Smooth muscle cell (in vitro differentiated cells): ENCODE measurements around the gene MORF4L1. TPM values are rescaled to one million over a fixed set of nuclear protein-coding genes. Genes with fewer than 3 reads are reported as not detected.

Source experiments
- DNase-seq: peaks from one replicate; lab custom pipeline; 2025; ENCODE audit not compliant: unreplicated experiment; lab: John Stamatoyannopoulos, UW
- H2AFZ ChIP-seq: fragments of 200-600 bp; sonication (generic); 2 replicates; pipeline ENCODE4 v1.6.0; 2016; ENCODE audit warnings: antibody characterized with exemption, low read depth, mild to moderate bottlenecking
- H3F3A ChIP-seq: fragments of 200-600 bp; sonication (generic); 2 replicates; pipeline ENCODE4 v1.6.0; 2017; ENCODE audit warnings: antibody characterized with exemption, low read depth
- H3K27ac ChIP-seq: fragments of 200-600 bp; sonication (generic); 2 replicates; pipeline ENCODE4 v1.5.1; 2016; ENCODE audit warnings: low read depth, mild to moderate bottlenecking
- H3K27me3 ChIP-seq: fragments of 200-600 bp; sonication (generic); 2 replicates; pipeline ENCODE4 v1.6.1; 2016; ENCODE audit warnings: low read depth, mild to moderate bottlenecking
- H3K36me3 ChIP-seq: fragments of 200-600 bp; sonication (generic); 2 replicates; pipeline ENCODE4 v1.5.1; 2016; ENCODE audit warnings: low read depth
- H3K4me1 ChIP-seq: fragments of 200-600 bp; sonication (generic); 2 replicates; pipeline ENCODE4 v1.5.1; 2016; ENCODE audit warnings: low read depth
- H3K4me2 ChIP-seq: fragments of 200-600 bp; sonication (generic); 2 replicates; pipeline ENCODE4 v1.6.0; 2016; ENCODE audit warnings: mild to moderate bottlenecking
- H3K4me3 ChIP-seq: fragments of 200-600 bp; sonication (generic); 2 replicates; pipeline ENCODE4 v1.5.1; 2016; ENCODE audit warnings: mild to moderate bottlenecking
- H3K79me2 ChIP-seq: fragments of 200-600 bp; sonication (generic); 2 replicates; pipeline ENCODE4 v1.6.0; 2016; ENCODE audit warnings: low read depth, mild to moderate bottlenecking
- H3K9ac ChIP-seq: fragments of 200-600 bp; sonication (generic); 2 replicates; pipeline ENCODE4 v1.6.0; 2016; ENCODE audit warnings: low read depth
- H3K9me3 ChIP-seq: fragments of 200-600 bp; sonication (generic); replicated peaks from 2 replicates; pipeline ENCODE4 v1.5.1; 2016; ENCODE audit warnings: low read depth
- H4K20me1 ChIP-seq: fragments of 200-600 bp; sonication (generic); 2 replicates; pipeline ENCODE4 v1.6.0; 2016; ENCODE audit warnings: low read depth
- WGBS: methylation state at CpG from one replicate; pipeline ENCODE4 v1.1.7; 2016; ENCODE audit warnings: low lambda C conversion rate; 5-methylcytosine and 5-hydroxymethylcytosine counted together
- polyA plus RNA-seq: library from polyadenylated mRNA; unstranded; fragments of >200 nt; fragmentation: Nextera tagmentation; extraction: Ambion mirVana; gene quantifications from 2 replicates; pipeline ENCODE4 v1.2.1, GENCODE V29; 2016
- total RNA-seq: library from RNA; depleted of rRNA; stranded (reverse); fragments of >200 nt; gene quantifications from 2 replicates; pipeline ENCODE4 v1.2.3, GENCODE V29; 2014
- TF ChIP-seq, protein P1 (sequence below): fragments of 200-600 bp; sonication (generic); IDR thresholded peaks from 2 replicates; pipeline ENCODE4 v1.5.1; 2017; ENCODE audit warnings: borderline replicate concordance, mild to moderate bottlenecking, antibody characterized with exemption; ENCODE audit not compliant: insufficient read depth, poor library complexity, severe bottlenecking

The MORF4L1 gene
- total and polyA plus RNA-seq, 2 experiments from 2014 or later = 399 to 457 TPM

DNA sequence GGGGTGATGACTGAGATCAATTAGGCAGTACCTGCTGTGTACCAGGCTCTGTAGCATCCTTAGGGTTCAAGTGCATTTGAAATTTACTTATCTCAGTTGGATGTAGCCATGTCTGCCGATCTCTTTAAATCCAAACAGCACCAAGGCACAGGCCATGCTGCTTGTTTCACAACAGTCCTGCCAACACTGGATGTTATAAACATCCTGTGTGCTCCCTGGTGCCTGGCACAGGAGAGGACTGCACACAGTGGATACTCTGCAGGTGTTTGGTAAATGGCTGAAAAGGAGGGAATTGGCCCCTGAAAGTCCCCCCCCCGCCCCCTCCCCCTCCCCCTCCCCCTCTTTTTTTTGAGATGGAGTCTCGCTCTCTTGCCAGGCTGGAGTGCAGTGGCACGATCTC is 45.2 kb downstream of the MORF4L1 start:
- no peak for DNase-seq
- no peak overlapping the region for H2AFZ ChIP-seq
- H3K36me3 ChIP-seq = peaks cover 2% of the 10 kb centered on the region
- H3K9me3 ChIP-seq = no peaks in the 10 kb centered on the region
- peaks cover 8% of the 10 kb centered on the region for H3F3A ChIP-seq
- no peak overlapping the region for H3K27ac ChIP-seq
- H3K4me1 ChIP-seq = no peaks in the 10 kb centered on the region
- 95% methylated on average over 1 of the region's 4 CpGs for WGBS
- H4K20me1 ChIP-seq = peaks cover 81% of the 10 kb centered on the region
- H3K9ac ChIP-seq = no peak overlapping the region
- no peak overlapping the region for H3K4me3 ChIP-seq
- TF ChIP-seq, protein P1, sequence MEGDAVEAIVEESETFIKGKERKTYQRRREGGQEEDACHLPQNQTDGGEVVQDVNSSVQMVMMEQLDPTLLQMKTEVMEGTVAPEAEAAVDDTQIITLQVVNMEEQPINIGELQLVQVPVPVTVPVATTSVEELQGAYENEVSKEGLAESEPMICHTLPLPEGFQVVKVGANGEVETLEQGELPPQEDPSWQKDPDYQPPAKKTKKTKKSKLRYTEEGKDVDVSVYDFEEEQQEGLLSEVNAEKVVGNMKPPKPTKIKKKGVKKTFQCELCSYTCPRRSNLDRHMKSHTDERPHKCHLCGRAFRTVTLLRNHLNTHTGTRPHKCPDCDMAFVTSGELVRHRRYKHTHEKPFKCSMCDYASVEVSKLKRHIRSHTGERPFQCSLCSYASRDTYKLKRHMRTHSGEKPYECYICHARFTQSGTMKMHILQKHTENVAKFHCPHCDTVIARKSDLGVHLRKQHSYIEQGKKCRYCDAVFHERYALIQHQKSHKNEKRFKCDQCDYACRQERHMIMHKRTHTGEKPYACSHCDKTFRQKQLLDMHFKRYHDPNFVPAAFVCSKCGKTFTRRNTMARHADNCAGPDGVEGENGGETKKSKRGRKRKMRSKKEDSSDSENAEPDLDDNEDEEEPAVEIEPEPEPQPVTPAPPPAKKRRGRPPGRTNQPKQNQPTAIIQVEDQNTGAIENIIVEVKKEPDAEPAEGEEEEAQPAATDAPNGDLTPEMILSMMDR = no peak
- peaks cover 6% of the 10 kb centered on the region for H3K79me2 ChIP-seq
- H3K27me3 ChIP-seq = no peaks in the 10 kb centered on the region
- H3K4me2 ChIP-seq = no peak overlapping the region

DNA sequence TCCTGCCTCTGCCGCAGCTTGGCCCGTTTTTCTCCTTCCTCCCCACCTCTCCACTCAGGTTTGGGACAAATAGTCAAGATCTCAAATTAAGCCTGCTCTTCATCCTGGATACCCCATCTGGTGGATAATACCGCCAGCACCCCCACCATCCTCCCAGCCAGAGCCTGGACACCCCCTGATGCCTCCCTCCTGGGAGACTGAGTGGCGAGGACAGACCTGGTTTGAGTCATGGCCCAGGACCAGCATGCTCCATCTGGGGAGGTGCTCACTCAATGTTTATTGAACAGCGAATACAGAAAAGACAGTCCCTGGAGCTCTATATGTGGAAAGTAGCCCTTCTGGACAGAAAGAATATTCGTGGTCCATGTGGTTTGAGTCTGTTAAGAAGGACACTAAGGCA is 48.8 kb downstream of the MORF4L1 start:
- 97% methylated on average over 6 of the region's 6 CpGs for WGBS
- Histone ChIP-seq H3K36me3 (peaks cover 2% of the 10 kb centered on the region), H3K4me1 (no peaks in the 10 kb centered on the region), H4K20me1 (peaks cover 70% of the 10 kb centered on the region), H3K27ac (no peak overlapping the region), H3K4me2 (no peak overlapping the region), H3K9ac (no peak overlapping the region), H3K27me3 (no peaks in the 10 kb centered on the region), H3F3A (no peaks in the 10 kb centered on the region), H2AFZ (no peak overlapping the region), H3K9me3 (no peaks in the 10 kb centered on the region), H3K4me3 (no peak overlapping the region), H3K79me2 (peaks cover 3% of the 10 kb centered on the region)
- DNase-seq = no peak
- TF ChIP-seq, protein P1 = no peak

DNA sequence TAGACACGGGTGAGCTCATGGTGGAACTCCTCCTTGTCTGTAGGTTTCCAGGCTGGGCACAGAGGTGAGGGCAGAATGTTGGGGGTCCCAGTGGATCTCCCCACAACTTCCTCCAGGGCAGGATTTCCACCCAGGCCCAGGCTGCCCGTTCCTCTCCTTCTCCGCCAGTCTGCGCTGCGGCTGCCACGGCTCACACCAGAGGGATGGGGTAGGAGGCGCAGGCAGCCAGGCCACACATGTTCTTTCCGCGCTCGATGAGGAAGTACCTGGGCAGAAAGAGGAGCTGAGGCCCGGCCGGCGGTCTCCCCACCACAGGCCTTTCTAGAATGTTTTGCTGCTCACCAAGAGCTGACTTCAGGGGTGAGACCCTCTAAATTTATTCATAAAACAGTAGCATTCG is 49.2 kb downstream of the MORF4L1 start:
- no peak overlapping the region for H3K9ac ChIP-seq
- no peaks in the 10 kb centered on the region for H3K4me1 ChIP-seq
- no peak overlapping the region for H3K4me2 ChIP-seq
- no peaks in the 10 kb centered on the region for H3F3A ChIP-seq
- peaks cover 3% of the 10 kb centered on the region for H3K79me2 ChIP-seq
- WGBS = 97% methylated on average over 14 of the region's 14 CpGs
- DNase-seq = no peak
- peaks cover 70% of the 10 kb centered on the region for H4K20me1 ChIP-seq
- H3K27ac ChIP-seq = no peak overlapping the region
- H3K4me3 ChIP-seq = no peak overlapping the region
- H3K9me3 ChIP-seq = no peaks in the 10 kb centered on the region
- TF ChIP-seq, protein P1 = no peak
- H3K27me3 ChIP-seq = no peaks in the 10 kb centered on the region
- H3K36me3 ChIP-seq = peaks cover 2% of the 10 kb centered on the region
- H2AFZ ChIP-seq = no peak overlapping the region

DNA sequence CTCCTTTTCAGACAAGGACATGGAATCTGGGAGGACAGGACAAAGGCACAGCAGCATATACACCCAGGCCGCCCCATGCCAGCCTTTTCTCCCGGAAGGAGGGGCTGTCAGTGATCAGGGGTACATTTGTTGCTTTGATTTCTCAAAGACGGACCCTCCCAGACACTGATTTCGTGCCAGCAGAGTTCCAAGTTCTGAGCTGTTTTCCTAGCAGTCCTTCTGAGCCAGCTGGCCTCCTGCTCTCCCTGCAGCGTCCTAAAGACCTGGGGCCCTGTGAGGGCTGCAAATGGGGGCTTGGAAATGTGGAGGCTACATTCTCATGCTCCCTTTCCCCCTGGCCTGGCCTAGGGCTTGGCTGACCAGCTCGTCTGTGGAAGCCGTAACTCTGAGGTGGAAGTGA is 49.8 kb downstream of the MORF4L1 start:
- DNase-seq = no peak
- no peak overlapping the region for H2AFZ ChIP-seq
- no peak overlapping the region for H3K9ac ChIP-seq
- H3K79me2 ChIP-seq = peaks cover 3% of the 10 kb centered on the region
- no peaks in the 10 kb centered on the region for H3F3A ChIP-seq
- H3K27ac ChIP-seq = no peak overlapping the region
- no peaks in the 10 kb centered on the region for H3K27me3 ChIP-seq
- no peak overlapping the region for H3K4me3 ChIP-seq
- 94% methylated on average over 7 of the region's 7 CpGs for WGBS
- H4K20me1 ChIP-seq = peaks cover 64% of the 10 kb centered on the region
- H3K9me3 ChIP-seq = no peaks in the 10 kb centered on the region
- no peaks in the 10 kb centered on the region for H3K4me1 ChIP-seq
- H3K36me3 ChIP-seq = peaks cover 2% of the 10 kb centered on the region
- TF ChIP-seq, protein P1 = no peak
- H3K4me2 ChIP-seq = no peak overlapping the region
